ENCODE data around the gene GPR158. TPM values are rescaled to one million over a fixed set of nuclear protein-coding genes. Genes with fewer than 3 reads are reported as not detected.

GPR158 gene
- total and polyA plus RNA-seq, 7 donors, result 0.01 to 0.19 (median 0.06) TPM; not detected in 4

DNA sequence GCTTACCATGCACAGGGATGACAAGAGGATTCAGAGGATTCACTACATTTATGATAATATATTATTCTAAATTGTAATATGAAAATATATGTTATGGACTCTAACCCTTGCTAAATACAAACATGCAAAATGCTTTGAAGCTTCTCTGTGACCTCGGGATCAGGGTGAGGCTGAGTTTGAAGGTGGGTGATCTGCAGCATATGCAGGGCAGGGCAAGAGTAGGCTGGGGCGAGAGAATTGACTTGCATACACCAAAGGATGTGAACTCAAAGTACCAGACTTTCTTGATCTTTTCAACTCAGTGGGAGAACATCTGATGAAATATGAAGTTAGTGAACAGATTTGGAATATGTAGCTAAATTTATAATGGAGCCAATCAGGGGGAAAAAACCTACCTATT, 57.0 kb downstream of the GPR158 start:
- no peak overlapping the region for H3K4me3 ChIP-seq
- DNase-seq (no peak), ATAC-seq (no peak)
- H3K9me3 ChIP-seq, result no peaks in the 10 kb centered on the region
- WGBS, 3 donors, result 60 to 80% (median 67%) methylated on average over 2 of the region's 2 CpGs
- no peaks in the 10 kb centered on the region for H3K4me1 ChIP-seq
- no peak overlapping the region for H3K27ac ChIP-seq
- intact Hi-C loops (cut with DNase I), result no loop called here
- H3K27me3 ChIP-seq (ENCODE audit: insufficient read depth in 3 of 3, low read length in 2 of 3), result no peaks in the 10 kb centered on the region
- TF ChIP-seq, protein P1, sequence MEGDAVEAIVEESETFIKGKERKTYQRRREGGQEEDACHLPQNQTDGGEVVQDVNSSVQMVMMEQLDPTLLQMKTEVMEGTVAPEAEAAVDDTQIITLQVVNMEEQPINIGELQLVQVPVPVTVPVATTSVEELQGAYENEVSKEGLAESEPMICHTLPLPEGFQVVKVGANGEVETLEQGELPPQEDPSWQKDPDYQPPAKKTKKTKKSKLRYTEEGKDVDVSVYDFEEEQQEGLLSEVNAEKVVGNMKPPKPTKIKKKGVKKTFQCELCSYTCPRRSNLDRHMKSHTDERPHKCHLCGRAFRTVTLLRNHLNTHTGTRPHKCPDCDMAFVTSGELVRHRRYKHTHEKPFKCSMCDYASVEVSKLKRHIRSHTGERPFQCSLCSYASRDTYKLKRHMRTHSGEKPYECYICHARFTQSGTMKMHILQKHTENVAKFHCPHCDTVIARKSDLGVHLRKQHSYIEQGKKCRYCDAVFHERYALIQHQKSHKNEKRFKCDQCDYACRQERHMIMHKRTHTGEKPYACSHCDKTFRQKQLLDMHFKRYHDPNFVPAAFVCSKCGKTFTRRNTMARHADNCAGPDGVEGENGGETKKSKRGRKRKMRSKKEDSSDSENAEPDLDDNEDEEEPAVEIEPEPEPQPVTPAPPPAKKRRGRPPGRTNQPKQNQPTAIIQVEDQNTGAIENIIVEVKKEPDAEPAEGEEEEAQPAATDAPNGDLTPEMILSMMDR (IDR thresholded peaks at IDR 0.05), result no peak
- no peaks in the 10 kb centered on the region for H3K36me3 ChIP-seq (ENCODE audit: insufficient read depth in 1 of 2, low read depth in 1 of 2)

- H3K27ac ChIP-seq, result no peak overlapping the region
- WGBS, 3 donors, result 44 to 54% (median 49%) methylated on average over 2 of the region's 2 CpGs
- H3K27me3 ChIP-seq (ENCODE audit: insufficient read depth in 3 of 3, low read length in 2 of 3), result no peaks in the 10 kb centered on the region
- no peaks in the 10 kb centered on the region for H3K9me3 ChIP-seq
- ATAC-seq, result no peak
- H3K4me1 ChIP-seq, result no peaks in the 10 kb centered on the region
- no peak overlapping the region for H3K4me3 ChIP-seq
- TF ChIP-seq, protein P1 (IDR thresholded peaks at IDR 0.05), result no peak
- no peak for DNase-seq
- H3K36me3 ChIP-seq (ENCODE audit: insufficient read depth in 1 of 2, low read depth in 1 of 2), result no peaks in the 10 kb centered on the region
- intact Hi-C loops (cut with DNase I), result no loop called here
Observed at GRCh38 chr10:25232204-25232603, 57.4 kb downstream of the GPR158 start.

GRCh38 chr10:25245165-25245564, 70.4 kb downstream of the GPR158 start:
- H3K27ac ChIP-seq, result no peak overlapping the region
- TF ChIP-seq, protein P1 (IDR thresholded peaks at IDR 0.05), result no peak
- H3K4me1 ChIP-seq, result no peaks in the 10 kb centered on the region
- no peaks in the 10 kb centered on the region for H3K9me3 ChIP-seq
- H3K36me3 ChIP-seq (ENCODE audit: insufficient read depth in 1 of 2, low read depth in 1 of 2), result no peaks in the 10 kb centered on the region
- H3K27me3 ChIP-seq (ENCODE audit: insufficient read depth in 3 of 3, low read length in 2 of 3), result no peaks in the 10 kb centered on the region
- ATAC-seq (no peak), DNase-seq (no peak)
- intact Hi-C loops (cut with DNase I), result no loop called here
- WGBS, 3 donors, result 61 to 83% (median 77%) methylated on average over 1 of the region's 1 CpG
- H3K4me3 ChIP-seq, result no peak overlapping the region

GRCh38 chr10:25257646-25258045, 82.8 kb downstream of the GPR158 start:
- 87 to 90% (median 89%) methylated on average over 5 of the region's 5 CpGs for WGBS, 3 donors
- Histone ChIP-seq H3K4me1 (no peaks in the 10 kb centered on the region), H3K9me3 (no peaks in the 10 kb centered on the region), H3K36me3 (ENCODE audit: insufficient read depth in 1 of 2, low read depth in 1 of 2) (no peaks in the 10 kb centered on the region), H3K4me3 (no peak overlapping the region), H3K27me3 (ENCODE audit: insufficient read depth in 3 of 3, low read length in 2 of 3) (no peaks in the 10 kb centered on the region), H3K27ac (no peak overlapping the region)
- DNase-seq (no peak), ATAC-seq (no peak)
- intact Hi-C loops (cut with DNase I), result no loop called here
- TF ChIP-seq, protein P1 (IDR thresholded peaks at IDR 0.05), result no peak

DNA sequence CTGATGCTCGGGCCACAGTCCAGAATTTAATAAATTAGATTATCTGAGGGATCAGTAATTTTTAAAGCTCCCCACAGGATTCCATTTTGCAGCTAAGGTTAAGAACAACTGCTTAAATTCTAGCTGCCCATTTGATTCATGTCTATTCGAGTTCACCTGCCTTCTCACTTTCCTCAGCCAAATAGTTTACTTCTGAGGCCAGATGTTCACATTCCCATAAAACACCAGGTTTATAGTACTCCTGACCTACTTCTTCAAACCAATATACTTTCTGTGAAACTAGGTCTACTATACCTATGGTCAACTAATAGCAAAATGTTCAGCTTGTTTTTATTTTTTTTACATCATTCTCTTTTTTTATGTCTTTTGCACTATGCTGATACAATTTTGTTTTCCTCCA, 86.3 kb downstream of the GPR158 start:
- Histone ChIP-seq H3K27me3 (ENCODE audit: insufficient read depth in 3 of 3, low read length in 2 of 3) (peaks cover 0 to 3% (median 0%) of the 10 kb centered on the region in 3 donors), H3K36me3 (ENCODE audit: insufficient read depth in 1 of 2, low read depth in 1 of 2) (no peaks in the 10 kb centered on the region), H3K4me1 (no peaks in the 10 kb centered on the region), H3K9me3 (no peaks in the 10 kb centered on the region), H3K27ac (no peak overlapping the region), H3K4me3 (no peak overlapping the region)
- WGBS, 3 donors, result 9 to 16% (median 10%) methylated on average over 2 of the region's 2 CpGs
- DNase-seq (no peak), ATAC-seq (no peak)
- intact Hi-C loops (cut with DNase I), result no loop called here
- TF ChIP-seq, protein P1 (IDR thresholded peaks at IDR 0.05), result no peak

All from psoas muscle (tissue), 8 donors.